Mesendoderm (in vitro differentiated cells): ENCODE measurements around the gene CORO2B.
A peak's percentile ranks its signal among the peaks of the same experiment; 100 is the strongest.

ENCODE experiments used
- DNase-seq: peaks from one replicate; pipeline ENCODE4 v3.0.0; 2013
- H2AK5ac ChIP-seq: 2 replicates; pipeline ENCODE4 v1.6.1; 2013; ENCODE audit warnings: low read length, inconsistent platforms
- H2BK120ac ChIP-seq: 2 replicates; pipeline ENCODE4 v1.6.1; 2013; ENCODE audit warnings: low read depth, mild to moderate bottlenecking, low read length, moderate library complexity, mixed read lengths
- H2BK15ac ChIP-seq: replicated peaks from 2 replicates; pipeline ENCODE4 v1.6.1; 2013; ENCODE audit warnings: low read depth, mild to moderate bottlenecking, moderate library complexity
- H2BK5ac ChIP-seq: 2 replicates; pipeline ENCODE4 v1.6.1; 2013; ENCODE audit warnings: low read length, inconsistent platforms
- H3K18ac ChIP-seq: 2 replicates; pipeline ENCODE4 v1.6.1; 2013; ENCODE audit warnings: mild to moderate bottlenecking, low read length, mixed read lengths
- H3K23ac ChIP-seq: one replicate; pipeline ENCODE4 v1.6.1; 2013; ENCODE audit warnings: low read length
- H3K27ac ChIP-seq: 2 replicates; pipeline ENCODE4 v1.5.1; 2013; ENCODE audit warnings: low read depth, mild to moderate bottlenecking, inconsistent platforms, low read length, moderate library complexity
- H3K27me3 ChIP-seq: 2 replicates; pipeline ENCODE4 v1.6.1; 2013; ENCODE audit warnings: low read length, control low read depth, mild to moderate bottlenecking, inconsistent platforms; ENCODE audit not compliant: insufficient read depth, poor library complexity
- H3K36me3 ChIP-seq: 2 replicates; pipeline ENCODE4 v1.6.1; 2013; ENCODE audit warnings: low read length, inconsistent platforms; ENCODE audit not compliant: control insufficient read depth, insufficient read depth
- H3K4ac ChIP-seq: one replicate; pipeline ENCODE4 v1.6.1; 2013; ENCODE audit warnings: low read depth, mild to moderate bottlenecking, low read length, moderate library complexity
- H3K4me1 ChIP-seq: 2 replicates; pipeline ENCODE4 v1.6.1; 2013; ENCODE audit warnings: low read depth, low read length, inconsistent platforms; ENCODE audit not compliant: control insufficient read depth
- H3K4me2 ChIP-seq: 2 replicates; pipeline ENCODE4 v1.6.1; 2013; ENCODE audit warnings: low read length
- H3K4me3 ChIP-seq: 2 replicates; pipeline ENCODE4 v1.5.1; 2013; ENCODE audit warnings: mild to moderate bottlenecking, low read length
- H3K56ac ChIP-seq: one replicate; pipeline ENCODE4 v1.6.1; 2013; ENCODE audit warnings: low read length
- H3K79me1 ChIP-seq: 2 replicates; pipeline ENCODE4 v1.6.1; 2013; ENCODE audit warnings: low read length, inconsistent platforms
- H3K79me2 ChIP-seq: 2 replicates; pipeline ENCODE4 v1.6.1; 2013; ENCODE audit warnings: mild to moderate bottlenecking, low read length; ENCODE audit not compliant: control insufficient read depth, insufficient read depth
- H3K9ac ChIP-seq: 2 replicates; pipeline ENCODE4 v1.6.1; 2013; ENCODE audit warnings: low read length, inconsistent platforms
- H4K5ac ChIP-seq: one replicate; pipeline ENCODE4 v1.6.1; 2013; ENCODE audit warnings: low read length
- H4K8ac ChIP-seq: one replicate; pipeline ENCODE4 v1.6.1; 2013; ENCODE audit warnings: low read depth, mild to moderate bottlenecking, control low read depth, low read length, moderate library complexity
- WGBS: extraction: QIAGEN DNeasy Blood & Tissue Kit; methylation state at CpG from one replicate; pipeline ENCODE4 v1.1.7; 2013; ENCODE audit warnings: low lambda C conversion rate, missing lambda C conversion rate; ENCODE audit not compliant: insufficient coverage; ENCODE audit errors: extremely low coverage; 5-methylcytosine and 5-hydroxymethylcytosine counted together

The CORO2B gene

DNA sequence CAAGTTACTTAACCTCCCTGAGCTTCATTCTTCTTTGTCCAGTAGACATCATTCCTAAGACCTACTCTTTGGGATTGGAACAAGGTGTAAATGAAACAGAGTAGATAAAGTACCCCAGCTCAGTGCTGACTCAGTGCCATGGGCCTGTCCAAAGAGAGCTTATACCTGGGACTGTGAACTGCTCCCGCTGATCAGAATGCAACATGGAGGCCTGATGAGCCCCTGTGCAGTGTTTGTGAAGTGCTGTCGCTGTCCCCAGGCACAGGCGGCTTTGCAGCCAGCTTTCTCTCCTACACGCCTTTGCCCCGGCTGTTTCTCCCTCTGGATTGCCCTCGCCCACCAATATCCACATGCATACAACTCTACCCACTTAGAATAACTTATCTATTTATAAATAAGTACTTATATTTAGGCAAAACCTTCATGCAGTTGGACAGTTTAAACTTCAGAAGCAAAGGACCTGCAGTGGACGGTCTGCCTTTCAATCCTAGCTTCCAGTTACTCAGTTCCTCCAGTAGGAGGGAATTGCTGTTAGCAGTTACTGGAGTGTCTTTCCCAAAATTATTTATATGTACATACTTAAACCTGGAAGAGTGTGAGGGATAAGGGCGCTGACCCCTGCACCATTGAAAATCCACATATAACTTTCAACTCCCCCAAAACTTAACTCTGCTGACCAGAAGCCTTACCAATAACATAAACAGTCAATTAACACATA is 80.0 kb downstream of the CORO2B start:
- H3K18ac ChIP-seq, result no peak overlapping the region
- DNase-seq, result no peak
- H2BK120ac ChIP-seq, result no peak overlapping the region

DNA sequence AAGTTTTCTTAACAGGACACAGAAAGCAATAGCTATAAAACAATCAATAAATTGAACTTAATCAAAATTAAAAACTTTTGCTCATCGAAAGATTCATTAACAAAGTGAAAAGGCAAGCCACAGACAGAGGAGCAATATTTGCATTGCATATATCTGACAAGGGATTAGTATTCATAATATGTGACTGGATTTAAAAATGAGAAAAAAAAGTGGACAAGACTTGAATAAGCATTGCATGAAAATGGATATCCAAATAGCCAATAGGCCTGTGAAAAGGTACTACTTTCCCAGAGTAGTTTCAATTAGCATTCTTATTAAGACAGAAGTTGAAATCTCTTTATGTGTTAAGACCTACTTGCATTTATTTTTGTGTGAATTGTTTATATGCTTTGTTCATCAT is 84.7 kb downstream of the CORO2B start:
- H3K4me3 ChIP-seq, result no peak overlapping the region
- DNase-seq, result no peak
- no CpG with 5 or more reads among the region's 1 CpG for WGBS
- H3K23ac ChIP-seq, result no peak overlapping the region
- no peak overlapping the region for H3K4ac ChIP-seq
- no peaks in the 10 kb centered on the region for H3K79me1 ChIP-seq
- H4K5ac ChIP-seq, result no peak overlapping the region
- no peaks in the 10 kb centered on the region for H3K4me1 ChIP-seq
- no peaks in the 10 kb centered on the region for H3K79me2 ChIP-seq
- H3K9ac ChIP-seq, result no peak overlapping the region
- H3K56ac ChIP-seq, result no peak overlapping the region
- H2AK5ac ChIP-seq, result no peak overlapping the region
- no peak overlapping the region for H3K18ac ChIP-seq
- no peak overlapping the region for H4K8ac ChIP-seq
- H2BK120ac ChIP-seq, result no peak overlapping the region
- H2BK15ac ChIP-seq, result no peak overlapping the region
- H2BK5ac ChIP-seq, result no peak overlapping the region
- no peak overlapping the region for H3K4me2 ChIP-seq
- no peaks in the 10 kb centered on the region for H3K36me3 ChIP-seq
- H3K27me3 ChIP-seq, result no peaks in the 10 kb centered on the region
- no peak overlapping the region for H3K27ac ChIP-seq

More for the DNA sequence above, 80.0 kb downstream of the CORO2B start:
- no peak overlapping the region for H4K8ac ChIP-seq
- H3K9ac ChIP-seq, result no peak overlapping the region
- H3K79me2 ChIP-seq, result no peaks in the 10 kb centered on the region
- no peak overlapping the region for H2BK5ac ChIP-seq
- H3K23ac ChIP-seq, result no peak overlapping the region
- H2AK5ac ChIP-seq, result no peak overlapping the region
- no peaks in the 10 kb centered on the region for H3K79me1 ChIP-seq
- no peaks in the 10 kb centered on the region for H3K4me1 ChIP-seq
- H3K36me3 ChIP-seq, result no peaks in the 10 kb centered on the region
- no peak overlapping the region for H3K4me2 ChIP-seq
- H3K27ac ChIP-seq, result no peak overlapping the region
- no peak overlapping the region for H4K5ac ChIP-seq
- H2BK15ac ChIP-seq, result no peak overlapping the region
- H3K56ac ChIP-seq, result no peak overlapping the region
- no CpG with 5 or more reads among the region's 8 CpGs for WGBS
- no peaks in the 10 kb centered on the region for H3K27me3 ChIP-seq
- H3K4ac ChIP-seq, result no peak overlapping the region
- H3K4me3 ChIP-seq, result no peak overlapping the region

DNA sequence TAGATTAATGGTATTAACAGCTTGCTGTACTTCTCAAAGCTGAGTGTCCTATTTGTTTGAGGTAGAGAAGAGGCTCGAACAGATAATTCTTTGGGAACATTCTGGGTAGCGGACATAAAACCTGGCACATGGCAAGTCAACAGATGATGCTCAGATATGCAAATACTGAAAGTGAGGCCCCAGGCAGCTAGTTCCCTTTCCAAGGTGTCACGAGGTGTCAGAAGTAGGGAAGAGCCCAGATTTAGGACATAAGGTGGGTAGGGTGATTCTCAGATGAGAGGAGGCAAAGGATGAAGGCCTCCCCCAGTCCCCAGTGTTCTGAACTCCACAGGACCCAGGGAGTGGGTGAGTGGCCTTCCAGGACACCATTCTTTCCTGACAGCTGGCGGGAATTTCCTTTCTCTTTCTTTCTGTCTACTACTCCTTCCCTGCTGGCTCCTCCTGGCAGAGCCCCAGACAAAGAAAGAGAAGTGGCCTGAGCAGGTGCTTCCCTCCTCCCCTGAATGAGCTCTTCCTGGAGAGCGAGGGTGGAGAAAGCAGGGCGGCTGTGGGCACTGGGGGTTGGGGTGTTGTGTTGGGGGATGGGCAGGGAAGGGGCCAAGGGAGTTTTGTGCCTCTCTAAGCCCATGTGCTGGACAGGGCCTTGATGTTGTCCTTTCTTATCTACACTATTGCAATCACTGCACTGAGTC is 87.5 kb downstream of the CORO2B start:
- Histone ChIP-seq H3K9ac (no peak overlapping the region), H3K79me2 (no peaks in the 10 kb centered on the region), H3K36me3 (no peaks in the 10 kb centered on the region), H2BK120ac (no peak overlapping the region), H2BK5ac (no peak overlapping the region), H3K4me3 (no peak overlapping the region), H3K27ac (no peak overlapping the region), H4K5ac (no peak overlapping the region), H3K18ac (no peak overlapping the region), H3K56ac (no peak overlapping the region), H3K4me1 (no peaks in the 10 kb centered on the region), H4K8ac (no peak overlapping the region), H3K4ac (no peak overlapping the region), H3K79me1 (no peaks in the 10 kb centered on the region), H2BK15ac (no peak overlapping the region), H3K27me3 (no peaks in the 10 kb centered on the region), H2AK5ac (no peak overlapping the region), H3K4me2 (no peak overlapping the region), H3K23ac (no peak overlapping the region)
- no CpG with 5 or more reads among the region's 6 CpGs for WGBS
- DNase-seq, result no peak

DNA sequence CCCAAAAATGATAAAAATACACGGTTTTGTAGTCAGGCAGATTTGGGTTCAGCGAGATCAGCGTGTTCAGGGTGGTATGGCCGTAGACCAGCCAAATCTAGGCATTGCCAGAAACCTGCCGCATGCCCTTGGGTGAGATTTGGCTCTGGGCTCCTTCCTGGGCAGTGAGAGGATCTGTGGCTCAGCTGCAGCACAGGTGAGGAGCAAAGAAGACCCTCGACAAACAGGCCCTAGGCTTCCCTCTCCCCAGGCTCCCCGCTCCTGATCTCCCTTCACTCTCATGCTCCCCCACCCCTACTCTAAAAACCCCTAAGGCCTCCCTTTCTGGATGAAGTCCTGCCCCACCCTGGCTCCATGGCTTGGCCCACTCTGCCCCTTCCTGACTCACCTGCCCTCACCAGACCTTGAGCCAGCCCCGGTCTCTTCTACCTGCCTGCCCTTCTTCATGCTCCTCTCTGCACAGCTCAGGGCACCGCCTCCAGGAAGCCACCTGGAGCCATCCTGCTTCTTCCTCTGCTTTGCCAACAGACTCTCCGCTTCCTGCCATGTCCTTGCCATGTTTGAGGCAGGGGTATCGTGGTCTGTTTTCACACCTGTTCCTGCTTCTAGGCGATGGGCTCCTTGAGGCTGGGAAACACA is 88.1 kb downstream of the CORO2B start:
- Histone ChIP-seq H3K9ac (no peak overlapping the region), H4K8ac (no peak overlapping the region), H3K27me3 (no peaks in the 10 kb centered on the region)

DNA sequence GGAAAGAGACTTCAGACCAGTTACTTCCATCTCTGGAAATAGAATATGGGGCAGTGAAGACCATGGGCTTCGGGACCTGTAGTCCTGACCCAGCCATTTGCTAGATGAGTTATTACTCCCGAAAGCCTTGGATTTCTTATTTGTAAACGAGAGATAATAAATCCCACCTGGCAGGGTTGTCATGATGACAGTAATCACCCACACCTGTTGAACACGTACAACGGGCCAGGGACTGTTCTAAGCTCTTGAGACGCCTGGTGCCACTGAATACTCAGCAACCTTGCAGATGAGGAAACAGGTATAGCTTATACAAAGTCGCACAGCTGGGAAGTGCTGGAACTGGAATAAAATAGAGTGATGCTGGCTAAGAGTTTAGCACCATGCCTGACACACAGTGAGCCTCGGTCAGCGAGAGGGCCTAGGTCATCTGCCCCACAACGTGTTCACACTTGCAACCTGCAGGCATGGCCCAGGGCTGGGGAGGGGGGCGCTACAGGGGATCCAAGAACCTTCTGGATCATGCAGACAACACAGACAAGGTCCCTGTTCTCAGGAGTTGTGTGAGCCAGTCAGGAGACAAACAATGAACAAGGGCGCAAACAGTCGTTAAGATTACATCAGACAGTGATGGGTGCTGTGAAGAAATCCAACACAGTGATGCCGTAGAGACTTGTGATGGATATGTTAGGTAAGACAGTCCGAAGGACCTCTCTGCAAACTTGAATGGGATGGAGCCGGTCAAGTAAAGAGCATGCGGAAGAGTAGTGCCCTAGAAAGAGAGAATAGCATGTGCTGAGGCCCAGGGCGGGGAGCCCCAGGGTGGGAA is 89.2 kb downstream of the CORO2B start:
- Histone ChIP-seq H3K56ac (peak overlapping the region; percentile 5), H3K27me3 (no peaks in the 10 kb centered on the region), H4K5ac (no peak overlapping the region), H3K27ac (no peak overlapping the region), H3K4me1 (no peaks in the 10 kb centered on the region), H3K4me2 (no peak overlapping the region), H3K23ac (no peak overlapping the region), H3K9ac (no peak overlapping the region), H3K4ac (no peak overlapping the region), H3K36me3 (no peaks in the 10 kb centered on the region), H2AK5ac (no peak overlapping the region), H3K79me2 (no peaks in the 10 kb centered on the region), H4K8ac (no peak overlapping the region), H2BK15ac (no peak overlapping the region), H2BK5ac (no peak overlapping the region), H3K79me1 (no peaks in the 10 kb centered on the region), H3K18ac (no peak overlapping the region), H2BK120ac (no peak overlapping the region), H3K4me3 (no peak overlapping the region)
- DNase-seq, result no peak
- WGBS, result no CpG with 5 or more reads among the region's 18 CpGs

More for the DNA sequence above, 88.1 kb downstream of the CORO2B start:
- H3K4ac ChIP-seq, result no peak overlapping the region
- H3K36me3 ChIP-seq, result no peaks in the 10 kb centered on the region
- no peak overlapping the region for H3K18ac ChIP-seq
- H3K27ac ChIP-seq, result no peak overlapping the region
- H3K4me2 ChIP-seq, result no peak overlapping the region
- H2BK15ac ChIP-seq, result no peak overlapping the region
- H3K4me3 ChIP-seq, result no peak overlapping the region
- H2BK5ac ChIP-seq, result no peak overlapping the region
- H3K56ac ChIP-seq, result no peak overlapping the region
- no peak overlapping the region for H2AK5ac ChIP-seq
- H2BK120ac ChIP-seq, result no peak overlapping the region
- no peak overlapping the region for H3K23ac ChIP-seq
- no peak overlapping the region for H4K5ac ChIP-seq
- no CpG with 5 or more reads among the region's 12 CpGs for whole genome bisulfite sequencing
- H3K79me1 ChIP-seq, result no peaks in the 10 kb centered on the region
- no peaks in the 10 kb centered on the region for H3K4me1 ChIP-seq
- H3K79me2 ChIP-seq, result no peaks in the 10 kb centered on the region
- no peak for DNase-seq
